Osteoblast (primary cell): Measurements from ENCODE around the gene SIPA1L3. TPM values are rescaled to one million over a fixed set of nuclear protein-coding genes. Genes with fewer than 3 reads are reported as not detected.

Experiments used
- DNase-seq: peaks from one replicate; pipeline ENCODE4 v3.0.0; 2011; ENCODE audit warnings: low spot score, mixed read lengths; ENCODE audit not compliant: insufficient read length; ENCODE audit errors: missing footprints
- H2AFZ ChIP-seq: 2 replicates; pipeline ENCODE4 v1.6.0; 2011; ENCODE audit warnings: mild to moderate bottlenecking, low read length
- H3K27ac ChIP-seq: 2 replicates; pipeline ENCODE4 v1.5.1; 2011; ENCODE audit warnings: mild to moderate bottlenecking, low read depth, low read length, moderate library complexity
- H3K27me3 ChIP-seq: 2 replicates; pipeline ENCODE4 v1.6.0; 2012; ENCODE audit warnings: mild to moderate bottlenecking, control low read depth, inconsistent platforms, low read length, moderate library complexity; ENCODE audit not compliant: insufficient read depth
- H3K36me3 ChIP-seq: 2 replicates; pipeline ENCODE4 v1.5.1; 2011; ENCODE audit warnings: mild to moderate bottlenecking, low read length, control low read depth, moderate library complexity; ENCODE audit not compliant: insufficient read depth
- H3K4me1 ChIP-seq: 2 replicates; pipeline ENCODE4 v1.5.1; 2011; ENCODE audit warnings: mild to moderate bottlenecking, low read length, control low read depth, moderate library complexity; ENCODE audit not compliant: insufficient read depth
- H3K4me2 ChIP-seq: 2 replicates; pipeline ENCODE4 v1.6.0; 2011; ENCODE audit warnings: mild to moderate bottlenecking, low read length; ENCODE audit not compliant: insufficient read depth
- H3K4me3 ChIP-seq: fragments of 200-600 bp; sonication (generic); 3 replicates; pipeline ENCODE4 v1.5.1; 2012; ENCODE audit warnings: mild to moderate bottlenecking, low read length, inconsistent platforms; ENCODE audit not compliant: insufficient read depth
- H3K79me2 ChIP-seq: 2 replicates; pipeline ENCODE4 v1.6.0; 2012; ENCODE audit warnings: mild to moderate bottlenecking, low read length, control low read depth, inconsistent platforms; ENCODE audit not compliant: insufficient read depth
- H3K9me3 ChIP-seq: 2 replicates; pipeline ENCODE4 v1.5.1; 2011; ENCODE audit warnings: low read depth, low read length, control low read depth
- H4K20me1 ChIP-seq: 2 replicates; pipeline ENCODE4 v1.6.0; 2012; ENCODE audit warnings: mild to moderate bottlenecking, low read length, control low read depth; ENCODE audit not compliant: insufficient read depth
- CTCF ChIP-seq: IDR thresholded peaks from 2 replicates; pipeline ENCODE4 v1.5.1; 2011; ENCODE audit warnings: mild to moderate bottlenecking, low read depth, low read length, moderate library complexity; ENCODE audit errors: extremely low read depth
- total RNA-seq: library from RNA; depleted of rRNA; stranded (reverse); fragments of >200 nt; gene quantifications from 2 replicates; pipeline ENCODE4 v1.2.3, GENCODE V29; 2012

Gene SIPA1L3
- total RNA-seq, 1 donor, result 17.4 TPM

GRCh38 chr19:38151242-38151641, 244.2 kb downstream of the SIPA1L3 start:
- TF ChIP-seq CTCF, result no peak
- no peaks in the 10 kb centered on the region for H3K4me1 ChIP-seq
- H3K9me3 ChIP-seq, result no peaks in the 10 kb centered on the region
- H3K4me3 ChIP-seq, result no peak overlapping the region
- H3K36me3 ChIP-seq, result peaks cover 42% of the 10 kb centered on the region
- H3K4me2 ChIP-seq, result no peak overlapping the region
- H3K79me2 ChIP-seq, result no peaks in the 10 kb centered on the region
- H4K20me1 ChIP-seq, result peaks cover 11% of the 10 kb centered on the region
- no peak overlapping the region for H2AFZ ChIP-seq
- DNase-seq, result no peak
- H3K27me3 ChIP-seq, result no peaks in the 10 kb centered on the region
- H3K27ac ChIP-seq, result no peak overlapping the region

- DNase-seq, result peak; percentile 96
- Histone ChIP-seq H3K27me3 (no peaks in the 10 kb centered on the region), H3K36me3 (peaks cover 48% of the 10 kb centered on the region), H4K20me1 (peaks cover 11% of the 10 kb centered on the region), H3K4me2 (no peak overlapping the region), H3K79me2 (no peaks in the 10 kb centered on the region), H2AFZ (no peak overlapping the region), H3K9me3 (no peaks in the 10 kb centered on the region), H3K27ac (no peak overlapping the region), H3K4me1 (no peaks in the 10 kb centered on the region), H3K4me3 (no peak overlapping the region)
- no peak for TF ChIP-seq CTCF
Measured at GRCh38 chr19:38152461-38153379, 245.7 kb downstream of the SIPA1L3 start.

- H3K27me3 ChIP-seq, result no peaks in the 10 kb centered on the region
- no peaks in the 10 kb centered on the region for H3K9me3 ChIP-seq
- peaks cover 46% of the 10 kb centered on the region for H3K36me3 ChIP-seq
- H3K79me2 ChIP-seq, result no peaks in the 10 kb centered on the region
- H2AFZ ChIP-seq, result no peak overlapping the region
- no peak overlapping the region for H3K4me2 ChIP-seq
- H4K20me1 ChIP-seq, result peaks cover 5% of the 10 kb centered on the region
- TF ChIP-seq CTCF, result no peak
- H3K27ac ChIP-seq, result no peak overlapping the region
- no peaks in the 10 kb centered on the region for H3K4me1 ChIP-seq
- DNase-seq, result no peak
- H3K4me3 ChIP-seq, result no peak overlapping the region
Measured at GRCh38 chr19:38155453-38155852, 248.4 kb downstream of the SIPA1L3 start.

- no peak overlapping the region for H3K4me2 ChIP-seq
- H2AFZ ChIP-seq, result no peak overlapping the region
- no peaks in the 10 kb centered on the region for H3K79me2 ChIP-seq
- no peak for DNase-seq
- H3K27ac ChIP-seq, result no peak overlapping the region
- peaks cover 39% of the 10 kb centered on the region for H3K36me3 ChIP-seq
- no peaks in the 10 kb centered on the region for H3K4me1 ChIP-seq
- no peak overlapping the region for H3K4me3 ChIP-seq
- H4K20me1 ChIP-seq, result no peaks in the 10 kb centered on the region
- H3K9me3 ChIP-seq, result peaks cover 6% of the 10 kb centered on the region
- TF ChIP-seq CTCF, result no peak
- H3K27me3 ChIP-seq, result no peaks in the 10 kb centered on the region
Measured at GRCh38 chr19:38158730-38159129, 251.7 kb downstream of the SIPA1L3 start.
